Transverse colon (tissue), 4 donors: Measurements from ENCODE around the gene CAMTA1. TPM values are rescaled to one million over a fixed set of nuclear protein-coding genes. Genes with fewer than 3 reads are reported as not detected.

Experiments used
- DNase-seq: peaks from one replicate; pipeline ENCODE4 v3.0.0-alpha.2; 2019
- H3K27ac ChIP-seq, 4 donors: fragments of 200-600 bp; sonication (generic); 2 replicates each; pipeline ENCODE4 v1.5.1; 2016 to 2018; ENCODE audit warnings: inconsistent platforms in 4 of 4
- H3K27me3 ChIP-seq: fragments of 200-600 bp; sonication (generic); 2 replicates; pipeline ENCODE4 v1.5.1; 2017; ENCODE audit warnings: inconsistent platforms
- H3K36me3 ChIP-seq, 4 donors: fragments of 200-600 bp; sonication (generic); 2 replicates each; pipeline ENCODE4 v1.5.1; 2017 to 2019; ENCODE audit warnings: inconsistent platforms in 4 of 4
- H3K4me1 ChIP-seq, 4 donors: fragments of 200-600 bp; sonication (generic); 2 replicates each; pipeline ENCODE4 v1.5.1; 2017 to 2020; ENCODE audit warnings: inconsistent platforms in 4 of 4
- H3K4me3 ChIP-seq, 4 donors: fragments of 200-600 bp; sonication (generic); 1 replicate in 1 of 4; 2 replicates in 3 of 4; pipeline versions ENCODE4 v1.5.1 to v1.6.1; 2017 to 2019; ENCODE audit warnings: inconsistent platforms in 4 of 4
- H3K9me3 ChIP-seq, 2 donors: fragments of 200-600 bp; sonication (generic); 2 replicates each; pipeline ENCODE4 v1.5.1; 2017 to 2019; ENCODE audit warnings: inconsistent platforms in 2 of 2
- EP300 ChIP-seq: sonication (generic); formaldehyde crosslinking; IDR thresholded peaks from one replicate; pipeline ENCODE4 v1.6.1; 2017; ENCODE audit warnings: antibody characterized with exemption, low read depth
- POLR2A ChIP-seq: fragments of 450-650 bp; IDR thresholded peaks from one replicate; pipeline ENCODE4 v1.6.1; 2016; ENCODE audit warnings: antibody characterized with exemption, mild to moderate bottlenecking, moderate library complexity
- POLR2AphosphoS5 ChIP-seq, 3 donors: sonication (generic); formaldehyde crosslinking; IDR thresholded peaks; one replicate each; pipeline ENCODE4 v1.6.1; 2016; ENCODE audit warnings: antibody characterized with exemption in 3 of 3
- WGBS, 2 donors: methylation state at CpG; one replicate each; pipeline ENCODE4 v1.1.5; 2018; ENCODE audit warnings: low coverage in 1 of 2; 5-methylcytosine and 5-hydroxymethylcytosine counted together
- in situ Hi-C, 4 donors: fragments of 200-750 bp; cut with MboI; loops; one replicate each; pipeline versions ENCODE4 v1.15.0 to v1.15.1; 2017; ENCODE audit warnings: low sequenced_read_pairs in 3 of 4, low pct_ligation_motif_present in 1 of 4, low pct_unique_long_range_greater_than_20kb in 1 of 4
- intact Hi-C: fragments of 100-400 bp; cut with DNase I; formaldehyde crosslinking; loops from one replicate; pipeline ENCODE4 v1.15.1; 2023; ENCODE audit warnings: low total_unique reads
- total RNA-seq, 4 donors: library from RNA; depleted of rRNA; stranded (reverse); fragments of >200 nt; gene quantifications; one replicate each; pipeline ENCODE4 v1.1.0, GENCODE V29; 2016
- TF ChIP-seq, protein P1 (sequence below), 5 experiments: fragments of 200-600 bp in 3 of 5; fragments of 450-650 bp in 2 of 5; sonication (generic) in 3 of 5; IDR thresholded peaks; 1 replicate in 2 of 5; 2 replicates in 3 of 5; pipeline ENCODE4 v1.5.1; 2016 to 2017; ENCODE audit warnings: antibody characterized with exemption in 5 of 5, inconsistent platforms in 3 of 5, mild to moderate bottlenecking in 2 of 5, moderate library complexity in 1 of 5

CAMTA1 gene
- total RNA-seq, 4 donors from 2014 or later, result 93.8 to 268 (median 130) TPM

DNA sequence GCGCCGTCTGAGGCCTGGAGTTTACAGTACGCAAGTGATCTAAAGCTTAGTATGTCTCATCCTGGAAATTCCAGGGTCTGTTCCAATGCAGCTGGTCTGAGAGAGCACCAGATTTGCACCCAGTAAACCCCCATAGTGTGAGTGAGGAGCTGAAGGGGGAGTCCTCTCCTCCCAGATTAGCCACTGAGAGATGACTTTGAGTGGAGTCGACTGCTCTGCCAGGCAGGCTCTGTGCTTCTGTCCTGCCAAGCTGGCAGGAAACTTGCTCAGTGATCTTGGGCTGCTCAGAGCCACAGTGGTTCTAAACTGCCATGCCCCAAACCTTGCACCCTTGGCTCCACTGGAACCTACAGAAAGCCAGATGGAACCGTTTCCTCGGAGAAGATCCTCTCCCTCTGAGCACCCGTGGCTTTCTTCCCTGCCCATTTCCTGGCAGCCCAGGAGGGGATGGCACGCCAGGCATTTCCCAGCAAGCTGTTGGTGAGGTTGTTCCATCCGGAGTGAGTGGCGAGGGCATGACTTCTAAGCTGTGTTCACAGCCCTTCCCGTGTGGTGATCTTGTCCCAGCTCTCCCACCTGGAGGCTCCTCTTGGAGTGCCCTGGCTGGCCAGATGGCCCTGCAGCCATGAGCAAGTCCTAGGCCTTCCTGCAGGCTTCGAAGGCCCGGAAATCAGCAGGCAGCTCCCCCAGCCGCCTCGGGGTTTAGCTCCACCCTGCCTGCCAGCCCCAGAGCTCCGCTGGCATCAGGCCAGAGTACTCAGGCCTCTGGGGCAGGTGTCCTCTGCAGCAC, 859.9 kb downstream of the CAMTA1 start:
- intact Hi-C loops (loop anchor here (5.0 to 10.0 kb wide), 2 partner anchors 600 to 853 kb away; no protein-coding TSS in a partner anchor), in situ Hi-C loops (loop anchor here (10.0 to 25.0 kb wide), 5 partner anchors 420 to 933 kb away; partner anchors contain the start of gene DNAJC11 (in 1 of the 4))
- Histone ChIP-seq H3K4me3 (no peak overlapping the region), H3K36me3 (no peaks in the 10 kb centered on the region), H3K9me3 (no peaks in the 10 kb centered on the region), H3K27ac (no peak overlapping the region), H3K4me1 (peaks cover 0 to 3% (median 0%) of the 10 kb centered on the region in 4 donors), H3K27me3 (no peaks in the 10 kb centered on the region)
- peak; percentile 68 for DNase-seq
- WGBS, 2 donors, result 31 to 64% methylated on average over 5 to 15 of the region's 16 CpGs
- TF ChIP-seq, protein P1, sequence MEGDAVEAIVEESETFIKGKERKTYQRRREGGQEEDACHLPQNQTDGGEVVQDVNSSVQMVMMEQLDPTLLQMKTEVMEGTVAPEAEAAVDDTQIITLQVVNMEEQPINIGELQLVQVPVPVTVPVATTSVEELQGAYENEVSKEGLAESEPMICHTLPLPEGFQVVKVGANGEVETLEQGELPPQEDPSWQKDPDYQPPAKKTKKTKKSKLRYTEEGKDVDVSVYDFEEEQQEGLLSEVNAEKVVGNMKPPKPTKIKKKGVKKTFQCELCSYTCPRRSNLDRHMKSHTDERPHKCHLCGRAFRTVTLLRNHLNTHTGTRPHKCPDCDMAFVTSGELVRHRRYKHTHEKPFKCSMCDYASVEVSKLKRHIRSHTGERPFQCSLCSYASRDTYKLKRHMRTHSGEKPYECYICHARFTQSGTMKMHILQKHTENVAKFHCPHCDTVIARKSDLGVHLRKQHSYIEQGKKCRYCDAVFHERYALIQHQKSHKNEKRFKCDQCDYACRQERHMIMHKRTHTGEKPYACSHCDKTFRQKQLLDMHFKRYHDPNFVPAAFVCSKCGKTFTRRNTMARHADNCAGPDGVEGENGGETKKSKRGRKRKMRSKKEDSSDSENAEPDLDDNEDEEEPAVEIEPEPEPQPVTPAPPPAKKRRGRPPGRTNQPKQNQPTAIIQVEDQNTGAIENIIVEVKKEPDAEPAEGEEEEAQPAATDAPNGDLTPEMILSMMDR (IDR thresholded peaks at IDR 0.05), result no peak
- no peak for TF ChIP-seq EP300
- TF ChIP-seq POLR2AphosphoS5 (IDR thresholded peaks at IDR 0.05), result no peak
- TF ChIP-seq POLR2A, result no peak

DNA sequence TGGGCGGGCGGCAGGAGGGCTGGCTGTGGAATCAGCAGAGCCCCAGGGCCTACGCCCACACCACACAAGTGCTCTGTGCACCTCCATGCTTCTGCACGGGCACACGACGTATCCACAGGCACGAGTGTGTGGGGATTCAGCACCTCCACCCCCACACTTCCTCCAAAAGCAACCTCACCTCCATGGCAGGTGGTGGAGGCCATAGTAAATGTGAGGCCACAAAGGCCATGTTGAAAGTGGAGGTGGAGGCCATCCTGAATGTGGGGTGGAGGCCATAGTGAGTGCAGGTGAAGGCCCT, 860.4 kb downstream of the CAMTA1 start:
- Histone ChIP-seq H3K4me3 (no peak overlapping the region), H3K4me1 (peaks cover 0 to 3% (median 0%) of the 10 kb centered on the region in 4 donors), H3K27me3 (no peaks in the 10 kb centered on the region), H3K36me3 (no peaks in the 10 kb centered on the region), H3K27ac (no peak overlapping the region), H3K9me3 (no peaks in the 10 kb centered on the region)
- no peak for DNase-seq
- 55% methylated on average over 7 of the region's 7 CpGs; no CpG with 5 or more reads in 1 of the 2 donors for WGBS, 2 donors
- in situ Hi-C loops, result loop anchor here (10.0 to 25.0 kb wide), 5 partner anchors 421 to 933 kb away; partner anchors contain the start of gene DNAJC11 (in 1 of the 4)
- intact Hi-C loops, result loop anchor here (5.0 to 10.0 kb wide), 2 partner anchors 601 to 853 kb away; no protein-coding TSS in a partner anchor
- TF ChIP-seq, protein P1 (IDR thresholded peaks at IDR 0.05), result no peak

DNA sequence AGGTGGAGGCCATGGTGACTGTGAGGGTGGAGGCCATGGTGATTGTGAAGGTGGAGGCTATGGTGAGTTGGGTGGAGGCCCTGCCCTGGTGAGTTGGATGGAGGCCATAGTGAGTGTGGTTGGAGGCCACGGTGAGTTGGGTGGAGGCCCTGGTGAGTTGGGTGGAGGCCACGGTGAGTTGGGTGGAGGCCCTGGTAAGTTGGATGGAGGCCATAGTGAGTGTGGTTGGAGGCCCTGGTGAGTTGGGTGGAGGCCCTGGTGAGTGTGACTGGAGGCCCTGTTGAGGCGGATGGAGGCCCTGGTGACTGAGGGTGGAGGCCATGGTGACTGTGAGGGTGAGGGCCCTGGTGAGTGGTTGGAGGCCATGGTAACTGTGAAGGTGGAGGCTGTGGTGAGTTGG, 860.9 kb downstream of the CAMTA1 start:
- H3K4me3 ChIP-seq, result no peak overlapping the region
- in situ Hi-C loops (loop anchor here (10.0 to 25.0 kb wide), 5 partner anchors 421 to 934 kb away; partner anchors contain the start of gene DNAJC11 (in 1 of the 4)), intact Hi-C loops (loop anchor here (5.0 to 10.0 kb wide), 2 partner anchors 601 to 854 kb away; no protein-coding TSS in a partner anchor)
- no peaks in the 10 kb centered on the region for H3K27me3 ChIP-seq
- no peaks in the 10 kb centered on the region for H3K36me3 ChIP-seq
- H3K27ac ChIP-seq, result no peak overlapping the region
- no peaks in the 10 kb centered on the region for H3K9me3 ChIP-seq
- TF ChIP-seq, protein P1 (IDR thresholded peaks at IDR 0.05), result no peak
- TF ChIP-seq POLR2A, result no peak
- H3K4me1 ChIP-seq, result peaks cover 0 to 3% (median 0%) of the 10 kb centered on the region in 4 donors
- DNase-seq, result no peak
- 67 to 84% methylated on average over 2 to 3 of the region's 3 CpGs for WGBS, 2 donors

DNA sequence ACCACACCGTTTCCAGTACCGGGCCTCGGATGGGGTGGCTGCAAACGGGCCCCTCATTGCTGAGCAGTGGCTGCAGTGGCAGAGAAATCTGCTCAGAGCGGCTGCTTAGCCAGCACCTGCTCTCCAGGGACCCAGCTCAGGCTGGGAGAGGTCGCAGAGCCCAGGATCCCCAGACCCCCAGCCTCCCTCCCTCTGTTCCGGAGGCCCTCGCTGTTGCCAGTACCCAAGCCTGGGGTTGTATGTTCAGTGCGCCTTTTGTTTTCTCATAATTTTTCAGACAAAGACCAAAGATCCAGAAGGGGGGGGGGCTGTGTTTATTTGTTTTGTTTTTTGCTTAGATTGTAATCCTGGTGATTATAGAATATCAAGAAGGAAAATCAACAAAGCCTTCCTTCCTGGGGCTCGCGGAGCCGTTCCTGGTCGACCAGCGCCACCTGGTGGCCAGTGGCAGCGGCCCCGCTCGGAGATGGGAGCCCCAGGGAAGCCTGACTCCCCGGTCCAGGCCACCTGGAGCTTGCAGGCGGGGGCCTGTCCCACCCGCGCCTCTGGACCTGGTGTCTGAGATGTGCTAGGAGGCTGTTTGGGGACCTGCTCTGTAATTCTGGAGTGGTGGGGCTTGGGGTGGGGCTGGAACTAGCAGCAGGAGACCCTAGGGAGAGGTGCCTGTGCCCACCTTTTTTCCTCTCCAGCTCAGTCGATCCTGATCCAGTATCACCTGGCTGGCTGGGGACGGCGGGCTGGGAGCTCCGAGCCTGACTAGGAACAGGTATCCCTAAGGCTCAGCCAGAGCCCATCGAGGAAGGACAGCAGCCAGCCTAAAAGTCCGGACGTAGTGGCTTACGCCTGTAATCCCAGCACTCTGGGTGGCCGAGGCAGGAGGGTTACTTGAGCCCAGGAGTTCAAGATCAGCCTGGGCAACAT, 862.0 kb downstream of the CAMTA1 start:
- in situ Hi-C loops, result loop anchor here (10.0 to 25.0 kb wide), 5 partner anchors 422 to 935 kb away; partner anchors contain the start of gene DNAJC11 (in 1 of the 4)
- no peak overlapping the region for H3K27ac ChIP-seq
- H3K4me3 ChIP-seq, result no peak overlapping the region
- DNase-seq, result peak; percentile 74
- 0 to 43% methylated on average over 3 to 28 of the region's 30 CpGs for WGBS, 2 donors
- no peaks in the 10 kb centered on the region for H3K27me3 ChIP-seq
- H3K9me3 ChIP-seq, result no peaks in the 10 kb centered on the region
- no peaks in the 10 kb centered on the region for H3K36me3 ChIP-seq
- peaks cover 0 to 3% (median 0%) of the 10 kb centered on the region in 4 donors for H3K4me1 ChIP-seq
- intact Hi-C loops, result loop anchor here (5.0 to 10.0 kb wide), 2 partner anchors 602 to 855 kb away; no protein-coding TSS in a partner anchor
- TF ChIP-seq POLR2A, result no peak
- TF ChIP-seq, protein P1 (IDR thresholded peaks at IDR 0.05), result peak; percentile 91 to 97 (median 94)
